T-helper 2 cell (primary cell): ENCODE results near the gene AKAP7.

ENCODE experiments used
- DNase-seq, 5 experiments: peaks; one replicate each; pipeline versions ENCODE4 v3.0.0 to v3.0.0-alpha.2; 2012 to 2022

Gene AKAP7

DNA sequence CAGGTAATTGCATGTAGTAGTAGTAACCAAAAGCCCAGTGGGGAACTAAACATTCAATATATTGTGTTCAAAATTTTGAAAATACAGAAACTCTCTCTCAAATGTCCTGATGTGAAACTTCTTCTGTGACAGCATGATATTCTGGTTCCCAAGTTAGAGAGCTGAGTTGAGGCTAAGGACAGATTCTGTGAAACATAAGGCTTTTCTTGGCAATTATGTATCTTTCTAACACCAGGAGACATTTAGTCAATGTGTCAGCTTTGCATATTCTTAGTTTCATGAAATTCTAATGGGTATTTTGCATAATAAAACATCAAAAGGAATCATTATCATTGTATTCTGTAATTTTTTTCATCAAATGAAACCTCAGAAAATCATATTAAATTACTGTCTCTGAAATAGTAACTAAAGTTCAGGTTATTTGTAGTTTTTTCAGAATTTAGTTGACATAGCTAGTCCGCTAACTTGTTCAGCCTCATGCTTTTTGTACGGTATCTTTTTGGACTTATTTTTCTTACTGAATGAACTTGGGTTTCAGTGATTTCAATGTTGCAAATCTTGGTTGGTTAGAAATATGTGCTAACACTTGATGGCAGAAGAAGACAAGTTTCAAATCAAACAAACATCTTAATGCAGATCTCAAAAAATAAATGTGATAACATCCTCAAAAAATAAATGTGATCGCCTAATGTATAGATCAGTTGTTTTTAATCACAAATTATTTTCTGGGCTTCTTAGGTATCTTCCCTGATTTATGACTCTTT, 70.4 kb downstream of the AKAP7 start:
- no peak for DNase-seq

DNA sequence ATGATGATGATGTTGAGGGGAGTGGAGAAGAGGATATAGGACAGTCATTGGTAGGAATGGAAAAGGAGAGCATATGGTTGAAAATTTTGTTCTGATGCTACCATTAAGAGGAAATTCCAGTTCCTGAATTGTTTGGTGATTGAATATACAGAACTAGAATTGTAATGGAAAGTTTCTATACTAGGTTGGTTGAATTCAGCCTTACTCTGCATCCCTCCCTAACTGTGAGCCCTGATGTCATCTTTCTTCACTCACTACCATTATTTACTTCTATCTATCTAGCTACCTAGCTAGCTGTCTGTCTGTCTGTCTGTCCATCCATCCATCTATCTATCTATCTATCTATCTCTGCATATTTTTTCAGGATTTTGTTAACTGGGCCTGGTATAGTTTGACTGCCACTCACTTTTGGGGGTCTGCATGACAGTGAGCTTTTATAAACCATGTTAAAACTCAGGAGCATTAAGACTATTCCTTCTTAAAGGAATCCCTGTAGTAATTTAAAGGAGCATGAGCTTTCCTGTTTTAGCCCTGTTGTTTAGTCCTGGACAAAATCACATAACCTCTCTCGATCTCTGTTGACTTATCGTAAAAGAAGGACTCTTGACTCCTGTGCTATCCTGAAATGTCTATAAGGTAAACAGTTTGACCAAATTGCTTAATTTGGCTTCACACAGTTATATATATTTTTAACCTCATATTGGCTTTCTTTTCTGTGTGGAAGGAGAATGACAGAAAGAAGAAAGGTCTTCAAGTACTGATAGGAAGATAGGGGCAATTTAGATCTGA, 71.4 kb downstream of the AKAP7 start:
- DNase-seq: no peak

DNA sequence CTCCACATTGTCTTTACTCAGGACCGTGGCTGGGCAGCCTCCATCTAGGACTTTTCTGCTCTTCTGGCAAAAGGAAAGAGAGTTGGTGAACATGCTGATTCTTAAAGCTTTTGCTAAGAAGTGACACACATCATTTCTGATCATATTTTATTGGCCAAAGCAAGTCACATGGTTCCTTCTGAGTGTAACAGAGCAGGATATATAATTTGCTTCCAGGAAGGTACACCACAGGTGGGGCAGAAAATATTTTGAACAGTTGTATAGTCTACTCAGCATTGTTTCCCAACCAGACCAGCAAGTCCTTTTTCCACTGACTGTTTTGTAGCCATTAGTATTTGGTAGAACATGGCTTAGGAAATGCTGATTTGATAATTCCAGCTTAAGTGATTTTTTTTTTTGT, 73.5 kb downstream of the AKAP7 start:
- no peak for DNase-seq

DNA sequence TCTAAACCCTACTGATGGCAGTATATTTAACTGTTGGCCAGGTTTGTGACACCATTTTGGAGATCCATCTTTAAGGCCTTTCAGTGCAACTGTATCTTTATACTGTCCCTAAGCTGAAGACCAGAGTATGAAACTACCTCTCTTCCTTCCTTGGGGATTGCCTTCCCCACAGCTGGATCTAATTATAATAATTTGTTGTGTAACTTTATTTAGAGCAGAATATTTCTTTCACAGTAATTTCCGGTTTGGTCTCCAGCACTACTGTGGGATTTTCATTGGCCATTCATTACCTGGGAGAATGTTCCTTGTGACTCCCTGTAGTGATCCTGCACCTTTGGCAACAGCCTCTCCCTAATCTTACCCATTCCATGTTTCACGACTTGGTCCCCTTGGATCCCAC, 75.2 kb downstream of the AKAP7 start:
- DNase-seq: no peak

DNA sequence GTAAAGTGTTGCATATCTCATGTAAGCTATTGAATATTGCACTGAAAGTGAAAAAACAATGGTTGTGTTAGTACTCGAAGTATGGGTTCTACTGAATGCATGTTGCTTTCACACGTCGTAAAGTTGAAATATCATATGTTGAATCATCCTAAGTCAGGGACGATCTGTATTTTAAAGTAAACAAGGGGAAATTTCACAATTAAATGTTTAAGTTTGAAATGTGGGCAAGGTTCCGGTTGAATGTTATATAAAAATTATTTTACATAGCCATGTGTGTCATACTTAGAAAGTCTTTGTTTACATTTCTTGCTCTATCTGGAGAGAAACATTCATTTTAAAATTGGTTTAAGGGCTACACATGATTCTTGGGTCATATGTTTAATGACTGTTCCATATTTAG, 76.8 kb downstream of the AKAP7 start:
- no peak for DNase-seq

DNA sequence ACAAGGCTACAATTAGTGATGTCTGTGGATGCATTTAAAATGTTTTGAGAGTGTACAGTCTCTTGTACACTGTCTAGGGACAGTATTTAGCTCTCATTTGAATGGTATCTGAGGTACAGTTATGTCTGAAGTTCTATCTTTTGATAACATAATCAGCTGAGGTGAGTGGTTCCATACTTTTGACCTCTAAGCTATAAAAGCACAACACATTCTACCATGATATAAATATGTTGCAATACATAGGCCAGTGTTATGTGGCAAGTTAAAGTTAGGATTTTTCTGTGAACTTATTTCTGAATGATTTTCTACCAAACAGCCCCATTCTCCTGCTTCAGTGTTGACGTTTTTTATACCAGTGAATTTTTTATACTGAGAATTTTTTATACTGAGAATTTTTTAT, 77.6 kb downstream of the AKAP7 start:
- DNase-seq: no peak

DNA sequence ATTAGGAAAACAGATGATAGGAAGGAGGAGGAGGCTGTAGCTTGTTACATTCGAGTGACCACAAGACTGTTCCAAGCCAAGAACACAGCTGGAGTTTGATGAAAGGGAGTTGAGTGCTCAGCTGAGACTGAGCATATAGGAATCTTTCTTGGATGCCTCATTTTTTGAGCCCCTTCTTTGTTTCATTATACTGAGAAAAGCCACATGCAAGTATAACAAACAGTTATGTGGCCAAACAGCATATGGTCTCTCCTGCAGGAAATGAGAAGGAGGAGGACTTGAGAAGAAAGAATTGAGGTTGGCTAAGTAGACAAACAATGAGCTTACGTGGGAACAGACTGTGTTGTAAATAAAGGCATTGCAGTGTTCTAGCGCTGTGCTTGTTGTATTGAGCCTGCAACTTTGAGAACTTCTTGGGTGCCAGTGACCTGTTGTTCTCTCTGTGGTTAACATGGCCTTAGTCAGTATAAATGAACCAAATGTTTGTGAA, 78.3 kb downstream of the AKAP7 start:
- no peak for DNase-seq

DNA sequence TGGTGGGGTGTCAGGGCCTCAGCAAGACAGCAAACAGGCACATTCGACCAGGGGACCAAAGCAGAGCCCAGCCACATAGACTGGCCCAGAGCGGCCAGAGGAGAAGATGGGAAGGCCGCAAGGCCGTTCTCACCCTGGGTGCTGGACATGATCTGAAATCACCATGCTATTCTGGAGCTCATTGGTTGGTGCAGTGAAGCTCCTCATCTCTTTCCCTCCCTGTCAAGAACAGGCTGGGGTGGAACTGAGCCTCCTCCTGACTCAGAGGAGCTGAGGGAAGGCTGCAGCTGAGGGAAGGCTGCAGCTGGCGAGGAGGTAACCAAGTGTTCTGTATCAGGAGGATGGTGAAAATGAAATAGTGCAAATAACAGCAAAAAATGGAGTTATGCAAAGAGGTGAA, 80.0 kb downstream of the AKAP7 start:
- no peak for DNase-seq

DNA sequence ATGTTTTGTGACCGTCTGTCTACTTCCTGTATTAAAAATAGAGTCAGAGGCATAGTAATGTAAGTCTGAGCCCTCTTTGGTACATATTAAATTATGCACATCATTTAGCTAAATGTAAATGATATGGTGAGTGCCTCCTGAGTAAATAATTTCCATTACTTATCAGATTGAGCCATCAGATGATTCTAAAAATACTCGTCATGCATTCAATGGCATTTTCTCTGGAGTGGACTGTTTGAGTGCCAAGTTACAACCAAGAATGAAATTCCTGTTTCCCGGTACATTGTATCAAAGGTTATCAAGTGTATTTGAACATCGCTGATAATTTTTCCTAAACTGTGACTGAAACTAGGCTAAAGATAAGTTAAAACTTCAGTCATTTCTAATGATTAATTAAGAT, 81.0 kb downstream of the AKAP7 start:
- no peak for DNase-seq

DNA sequence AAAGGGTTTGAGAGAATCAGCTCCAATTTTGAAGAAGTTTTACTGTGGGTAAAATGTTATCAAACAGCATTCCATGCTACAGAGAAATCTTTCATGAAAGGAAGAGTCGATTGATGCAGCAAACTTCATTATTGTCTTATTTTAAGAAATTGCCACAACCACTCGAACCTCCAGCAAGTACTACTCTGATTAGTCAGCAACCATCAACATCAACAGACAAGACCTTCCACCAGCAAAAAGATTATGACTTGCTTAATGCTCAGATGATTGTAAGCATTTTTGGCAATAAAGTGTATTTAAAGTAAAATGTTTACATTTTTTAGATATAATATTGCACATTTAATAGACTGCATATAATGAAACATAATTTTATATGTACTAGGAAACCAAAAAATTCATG, 87.5 kb downstream of the AKAP7 start:
- DNase-seq: no peak

DNA sequence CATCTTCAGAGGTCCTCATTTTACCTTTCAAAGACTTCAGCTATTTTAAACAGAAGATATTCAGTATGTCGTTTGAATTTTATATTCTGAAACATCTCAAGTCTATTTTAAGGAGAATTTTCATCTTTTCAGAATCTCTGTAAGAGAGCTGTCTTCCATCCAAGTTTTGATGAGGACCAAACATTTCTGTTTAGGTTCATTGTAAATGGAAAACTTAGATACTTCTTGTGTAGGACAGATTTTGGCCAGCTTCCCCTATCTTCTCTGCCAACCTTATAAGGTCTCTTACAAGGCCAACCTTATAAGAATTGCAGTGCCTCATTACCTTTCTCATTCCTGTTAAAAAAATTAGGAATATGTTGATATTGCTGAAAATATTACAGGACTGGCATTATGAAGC, 88.1 kb downstream of the AKAP7 start:
- no peak for DNase-seq

DNA sequence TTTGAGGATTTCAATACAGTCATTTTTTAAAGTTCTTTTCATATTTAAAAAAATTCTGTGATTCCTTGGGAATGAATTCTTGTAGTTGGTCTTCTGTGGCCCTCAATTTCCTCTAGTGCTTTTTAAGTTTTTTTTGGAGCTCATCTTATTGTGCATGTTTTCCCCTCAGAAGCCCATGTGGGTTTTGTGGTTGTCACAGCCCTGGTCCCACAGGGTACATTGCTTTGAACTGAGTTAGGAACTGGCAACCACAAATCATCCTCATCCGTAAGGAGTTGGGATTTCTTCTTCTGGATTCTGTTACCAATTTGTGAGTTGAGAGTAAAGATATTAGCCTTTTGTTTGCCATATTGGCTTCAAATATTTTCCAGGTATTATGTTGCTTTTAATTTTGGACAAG, 89.9 kb downstream of the AKAP7 start:
- no peak for DNase-seq

DNA sequence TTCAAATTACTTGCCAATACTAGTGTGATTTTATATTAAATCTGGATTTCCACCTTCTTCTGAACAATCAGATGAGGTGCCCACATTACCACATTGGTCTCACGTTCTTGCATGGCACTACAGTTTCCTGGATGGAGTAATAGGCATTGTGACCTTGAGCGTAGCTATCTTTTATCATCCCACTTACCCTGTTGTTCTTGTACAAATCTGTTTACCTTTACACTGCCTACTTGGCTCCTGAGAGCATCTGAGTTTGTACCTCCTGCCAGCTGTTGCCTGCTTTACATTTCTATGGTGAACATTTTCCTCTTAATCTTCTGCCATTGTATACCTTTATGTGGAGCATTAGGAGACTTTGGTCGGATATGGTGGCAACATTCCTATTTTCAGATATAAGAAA, 90.7 kb downstream of the AKAP7 start:
- no peak for DNase-seq

DNA sequence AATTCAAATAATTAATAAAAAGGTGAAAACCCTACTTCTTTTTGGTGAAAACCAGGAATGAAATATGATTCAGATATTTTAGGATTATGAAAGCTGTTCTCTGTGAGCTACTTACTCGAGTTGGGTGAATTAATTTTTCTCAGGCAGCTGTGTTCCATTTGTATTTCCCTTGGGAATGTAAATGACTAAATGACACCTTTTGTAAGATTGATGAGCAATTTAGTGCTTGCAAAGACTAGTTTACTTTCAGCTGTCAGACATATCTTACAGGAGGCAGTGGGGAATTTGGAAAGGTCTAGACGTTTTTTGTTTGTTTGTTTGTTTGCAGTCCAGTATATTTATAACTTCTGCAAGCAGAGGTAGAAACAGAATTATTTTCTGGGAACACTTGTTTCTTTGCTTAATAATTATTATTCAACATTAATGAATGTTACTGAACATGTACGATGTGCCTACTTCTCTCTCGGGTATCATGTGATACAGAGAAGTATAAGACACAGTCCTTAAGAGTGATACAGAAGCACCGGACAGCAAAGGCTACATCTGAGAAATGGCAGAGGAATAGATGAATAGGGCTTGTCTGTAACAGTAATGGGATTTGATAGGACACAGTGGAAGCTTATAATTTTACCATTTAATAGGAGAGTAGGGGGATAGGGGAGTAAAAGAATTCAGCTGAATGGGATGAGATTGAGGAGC, 91.3 kb downstream of the AKAP7 start:
- DNase-seq: no peak

DNA sequence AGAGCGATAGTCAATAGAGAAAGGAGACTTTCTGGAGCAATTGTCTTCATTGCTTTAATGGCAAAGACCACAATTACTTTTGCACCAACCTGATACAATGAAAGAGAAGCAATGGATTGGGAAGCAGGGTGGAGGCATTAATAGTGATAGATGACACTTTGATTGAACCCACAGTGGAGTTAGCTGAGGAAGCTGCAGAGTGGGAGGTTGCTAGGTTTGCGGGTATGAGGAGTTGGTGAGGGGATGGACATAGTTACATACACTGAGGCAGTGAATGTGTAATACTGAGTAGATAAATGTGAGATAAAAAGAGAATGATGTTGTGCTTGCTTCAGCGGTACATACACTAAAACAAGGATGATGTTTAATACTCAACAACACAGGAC, 91.9 kb downstream of the AKAP7 start:
- DNase-seq: no peak

DNA sequence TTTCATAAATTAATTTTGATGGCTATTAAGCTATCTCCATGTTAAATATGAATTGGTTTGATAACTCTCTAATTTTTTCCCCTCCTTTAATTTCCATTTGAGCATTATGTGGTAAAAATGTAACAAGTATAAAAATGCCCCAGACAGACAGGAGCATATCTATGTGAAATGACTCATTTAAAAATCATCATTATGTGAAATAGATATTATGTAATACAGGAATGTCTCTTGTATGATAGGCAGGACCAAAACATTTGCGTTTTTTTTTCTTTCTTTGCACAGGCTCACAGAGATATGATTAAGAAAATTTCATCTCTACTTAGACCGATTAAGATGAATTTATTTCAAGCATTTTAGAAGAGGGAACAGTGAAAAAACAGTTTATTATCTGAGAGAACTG, 95.8 kb downstream of the AKAP7 start:
- DNase-seq: no peak

DNA sequence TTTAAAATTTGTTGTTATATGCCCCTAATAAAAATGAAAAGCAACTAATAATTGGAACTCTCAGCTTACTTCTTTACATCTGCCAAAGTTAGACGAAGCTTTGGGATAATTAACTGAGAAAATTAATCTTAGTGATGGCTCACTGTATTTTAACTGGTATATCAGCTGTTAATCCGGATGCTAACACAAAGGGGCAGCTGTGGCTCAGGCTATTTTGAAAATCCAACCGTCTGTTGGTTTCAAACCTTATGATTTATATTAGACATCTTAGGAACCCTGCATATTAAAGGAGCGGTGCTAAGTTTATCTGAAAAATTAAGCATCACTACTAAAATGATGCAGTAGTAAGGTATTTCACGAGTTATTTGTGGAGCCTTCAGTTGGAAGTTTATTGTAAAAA, 96.6 kb downstream of the AKAP7 start:
- no peak for DNase-seq

DNA sequence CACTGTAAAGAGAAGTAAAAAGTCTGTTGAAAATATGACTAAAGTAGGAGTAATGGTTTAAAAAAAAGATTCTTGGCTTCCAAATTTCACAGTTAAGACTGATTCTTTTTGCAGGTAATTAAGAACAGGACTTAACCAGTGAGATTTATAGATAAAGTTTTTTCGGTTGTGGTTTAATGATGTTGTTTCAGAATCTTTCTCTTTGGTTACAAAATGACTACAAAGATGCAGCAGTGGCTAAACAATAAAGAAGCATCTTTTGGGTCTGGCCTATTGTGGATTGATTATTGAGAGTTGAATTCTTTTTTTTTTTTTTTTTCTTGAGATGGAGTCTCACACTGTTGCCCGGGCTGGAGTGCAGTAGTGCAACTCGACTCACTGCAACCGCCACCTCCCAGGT, 109.7 kb downstream of the AKAP7 start:
- peak in 1 of 5 experiments; percentile 86 for DNase-seq

DNA sequence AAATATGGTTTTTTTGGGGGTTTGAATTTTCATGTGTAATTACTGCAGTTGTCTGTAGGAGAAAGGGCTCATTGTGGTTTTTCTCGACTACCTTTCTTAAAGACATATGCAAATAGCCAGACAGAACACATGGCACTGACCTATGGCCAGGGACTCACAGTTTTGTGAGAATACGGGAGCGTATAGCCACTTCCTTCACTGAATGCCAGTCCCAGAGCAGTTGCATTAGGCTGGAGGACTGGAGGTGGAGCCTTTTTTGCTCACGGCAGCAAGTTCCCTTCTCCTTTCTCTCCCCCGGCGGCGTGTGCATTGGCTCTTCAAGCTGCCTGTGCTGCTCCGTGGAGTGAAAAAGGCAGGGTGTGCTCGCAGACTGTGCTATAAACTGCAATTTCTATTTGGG, 114.9 kb downstream of the AKAP7 start:
- DNase-seq: no peak

DNA sequence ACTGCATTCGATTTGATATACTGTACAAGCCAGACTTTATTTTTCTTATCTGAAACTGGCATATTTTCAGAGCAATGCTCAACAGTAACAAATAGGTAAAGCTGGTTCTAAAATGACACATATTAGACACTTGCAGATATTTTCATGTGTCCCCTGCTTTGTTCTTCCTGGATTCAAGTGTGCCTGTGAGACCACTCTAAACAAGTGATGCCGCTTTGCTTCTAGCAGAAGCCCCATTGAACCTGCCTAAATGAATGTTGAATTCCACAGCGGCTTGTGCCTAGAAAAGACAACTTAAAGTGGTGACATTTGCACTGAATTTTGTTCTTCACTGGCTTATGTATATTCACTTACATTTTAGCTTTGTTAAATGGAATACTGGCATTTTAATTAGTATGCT, 115.7 kb downstream of the AKAP7 start:
- DNase-seq: no peak

DNA sequence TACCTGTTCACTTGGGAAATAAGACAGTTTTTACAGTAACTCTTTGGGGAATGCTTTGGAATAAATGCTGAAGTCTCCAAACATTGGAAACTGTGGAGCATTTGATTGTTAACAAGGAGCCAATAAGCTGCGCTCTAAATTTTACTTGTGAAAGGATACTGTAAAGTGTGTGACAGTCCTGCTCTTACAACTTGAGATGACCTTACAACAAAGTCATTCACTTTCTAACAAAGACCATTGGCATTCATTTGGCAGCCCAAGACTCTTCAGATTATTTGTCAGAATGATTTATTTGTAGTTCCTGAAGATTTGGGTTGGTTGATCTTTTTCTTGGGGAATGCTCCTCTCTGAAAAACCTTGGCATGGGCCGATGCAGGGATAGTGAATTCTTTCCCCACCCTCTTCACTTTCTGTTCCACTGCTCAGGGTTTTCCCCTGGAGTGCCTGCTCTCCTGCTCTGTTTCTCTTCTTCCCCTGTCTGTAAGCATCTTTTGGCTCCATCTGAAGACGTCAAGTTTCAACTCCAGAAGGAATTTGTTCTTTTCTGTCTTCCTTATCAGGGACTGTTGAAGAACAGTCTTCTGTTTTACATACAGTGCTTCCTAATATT, 116.4 kb downstream of the AKAP7 start:
- no peak for DNase-seq

DNA sequence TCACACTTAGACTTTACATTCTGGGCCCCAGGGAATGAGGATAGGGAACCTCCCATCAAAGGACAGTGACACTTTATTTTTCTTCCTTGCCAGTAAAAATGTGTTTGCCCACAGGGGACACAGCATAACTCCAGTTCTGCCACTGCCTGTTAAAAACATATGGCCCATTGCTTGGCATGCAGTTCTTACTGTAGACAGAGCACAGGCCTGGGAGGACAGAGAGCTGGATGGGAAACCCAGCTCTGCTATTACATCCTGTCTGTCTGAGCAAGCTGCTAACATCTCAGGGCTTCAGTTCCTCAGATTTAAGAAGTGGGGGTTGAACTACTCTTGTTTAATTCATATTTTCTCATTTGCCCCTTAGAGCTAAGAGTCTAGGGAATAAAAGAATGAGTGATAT, 120.2 kb downstream of the AKAP7 start:
- DNase-seq: no peak

DNA sequence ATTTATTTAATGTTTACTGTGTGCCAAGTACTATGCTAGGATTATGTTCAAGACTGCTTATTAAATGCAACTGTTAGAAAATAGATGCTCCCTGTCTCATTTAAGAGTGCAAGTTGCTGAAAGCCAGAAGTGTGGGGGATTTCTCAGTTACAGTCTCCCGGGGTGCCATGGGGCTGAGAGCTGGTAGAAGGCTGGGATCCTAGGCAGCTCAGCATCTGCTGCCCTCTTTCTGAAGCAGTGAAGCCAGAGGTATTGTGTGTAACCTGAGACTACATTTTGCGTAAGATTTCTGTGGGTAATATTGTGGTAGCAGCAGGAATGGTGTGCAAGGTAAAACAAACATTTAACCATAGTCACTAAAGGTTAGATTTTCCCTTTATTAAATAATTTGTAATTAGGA, 120.6 kb downstream of the AKAP7 start:
- DNase-seq: no peak
